Neutrophil (primary cell): Measurements from ENCODE around the gene MRPS5.

Source experiments
- H3K27ac ChIP-seq: fragments of 200-600 bp; sonication (generic); 2 replicates; pipeline ENCODE4 v1.5.1; 2016; ENCODE audit warnings: mild to moderate bottlenecking, moderate library complexity
- H3K27me3 ChIP-seq: fragments of 200-600 bp; sonication (generic); 2 replicates; pipeline ENCODE4 v1.6.0; 2016; ENCODE audit warnings: mild to moderate bottlenecking
- H3K36me3 ChIP-seq: fragments of 200-600 bp; sonication (generic); 2 replicates; pipeline ENCODE4 v1.5.1; 2017
- H3K4me1 ChIP-seq, 2 experiments: fragments of 200-600 bp in 1 of 2; sonication (generic) in 1 of 2; 1 replicate in 1 of 2; 2 replicates in 1 of 2; pipeline versions ENCODE4 v1.5.1 to v1.6.1; 2013 to 2016; ENCODE audit warnings: low read depth in 1 of 2, low read length in 1 of 2, mild to moderate bottlenecking in 1 of 2, moderate library complexity in 1 of 2; ENCODE audit not compliant: control insufficient read depth in 1 of 2, insufficient read depth in 1 of 2
- H3K4me3 ChIP-seq, 2 experiments: fragments of 200-600 bp in 1 of 2; sonication (generic) in 1 of 2; 1 replicate in 1 of 2; 2 replicates in 1 of 2; pipeline ENCODE4 v1.5.1; 2013 to 2016; ENCODE audit warnings: low read depth in 1 of 2, low read length in 1 of 2, mild to moderate bottlenecking in 1 of 2, moderate library complexity in 1 of 2
- H3K9me3 ChIP-seq: fragments of 200-600 bp; sonication (generic); 2 replicates; pipeline ENCODE4 v1.5.1; 2016
- TF ChIP-seq, protein P1 (sequence below): fragments of 200-600 bp; sonication (generic); IDR thresholded peaks from 2 replicates; pipeline ENCODE4 v1.5.1; 2016; ENCODE audit warnings: antibody characterized with exemption

MRPS5 gene

DNA sequence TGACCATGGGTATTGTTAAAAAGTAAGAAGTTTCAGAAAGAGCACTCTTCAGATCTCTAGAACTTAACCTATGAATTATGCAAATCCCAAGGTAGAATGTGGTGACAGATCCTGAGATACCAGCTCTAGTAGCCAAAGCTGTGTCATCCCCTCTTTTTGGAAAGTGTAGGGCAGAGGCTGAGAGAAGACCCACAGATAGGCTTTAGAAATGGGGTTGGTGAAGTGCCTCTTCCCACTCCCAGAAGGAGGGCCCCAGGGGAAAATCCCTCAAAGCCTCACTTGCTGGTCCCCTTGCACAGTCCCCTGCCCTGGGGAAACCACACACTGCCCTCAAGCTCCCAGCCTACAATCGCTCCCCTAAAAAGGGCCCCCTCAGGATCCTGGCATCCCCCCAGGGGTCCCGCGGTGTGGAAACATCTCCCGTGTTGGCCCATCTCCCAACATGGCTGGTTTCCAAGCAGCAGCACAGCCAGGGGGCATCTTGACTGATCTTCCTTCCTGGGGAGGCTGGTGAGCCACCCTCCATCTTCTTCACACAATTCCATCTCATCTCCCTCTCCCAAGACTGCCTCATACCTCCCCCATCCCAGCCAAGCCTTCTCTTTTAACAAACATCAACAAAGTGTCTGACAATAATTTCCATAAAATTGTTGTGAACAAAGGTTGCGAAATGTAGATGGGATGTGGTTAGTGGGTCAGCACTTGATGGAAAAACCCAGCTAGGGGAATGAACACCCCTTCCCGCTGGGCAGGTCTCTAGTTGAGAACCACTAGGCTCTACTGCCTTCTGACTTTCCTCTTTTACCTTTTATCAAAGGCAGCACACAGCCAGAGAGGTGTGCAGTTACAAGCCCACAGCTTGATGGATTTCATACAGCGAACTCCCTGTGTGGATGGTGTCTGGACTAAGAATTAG is 71.0 kb downstream of the MRPS5 start:
- TF ChIP-seq, protein P1, sequence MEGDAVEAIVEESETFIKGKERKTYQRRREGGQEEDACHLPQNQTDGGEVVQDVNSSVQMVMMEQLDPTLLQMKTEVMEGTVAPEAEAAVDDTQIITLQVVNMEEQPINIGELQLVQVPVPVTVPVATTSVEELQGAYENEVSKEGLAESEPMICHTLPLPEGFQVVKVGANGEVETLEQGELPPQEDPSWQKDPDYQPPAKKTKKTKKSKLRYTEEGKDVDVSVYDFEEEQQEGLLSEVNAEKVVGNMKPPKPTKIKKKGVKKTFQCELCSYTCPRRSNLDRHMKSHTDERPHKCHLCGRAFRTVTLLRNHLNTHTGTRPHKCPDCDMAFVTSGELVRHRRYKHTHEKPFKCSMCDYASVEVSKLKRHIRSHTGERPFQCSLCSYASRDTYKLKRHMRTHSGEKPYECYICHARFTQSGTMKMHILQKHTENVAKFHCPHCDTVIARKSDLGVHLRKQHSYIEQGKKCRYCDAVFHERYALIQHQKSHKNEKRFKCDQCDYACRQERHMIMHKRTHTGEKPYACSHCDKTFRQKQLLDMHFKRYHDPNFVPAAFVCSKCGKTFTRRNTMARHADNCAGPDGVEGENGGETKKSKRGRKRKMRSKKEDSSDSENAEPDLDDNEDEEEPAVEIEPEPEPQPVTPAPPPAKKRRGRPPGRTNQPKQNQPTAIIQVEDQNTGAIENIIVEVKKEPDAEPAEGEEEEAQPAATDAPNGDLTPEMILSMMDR = no peak
- Histone ChIP-seq H3K4me1 (no peaks in the 10 kb centered on the region), H3K36me3 (no peaks in the 10 kb centered on the region), H3K27me3 (peaks cover 18% of the 10 kb centered on the region), H3K4me3 (no peak overlapping the region), H3K27ac (no peak overlapping the region), H3K9me3 (no peaks in the 10 kb centered on the region)

DNA sequence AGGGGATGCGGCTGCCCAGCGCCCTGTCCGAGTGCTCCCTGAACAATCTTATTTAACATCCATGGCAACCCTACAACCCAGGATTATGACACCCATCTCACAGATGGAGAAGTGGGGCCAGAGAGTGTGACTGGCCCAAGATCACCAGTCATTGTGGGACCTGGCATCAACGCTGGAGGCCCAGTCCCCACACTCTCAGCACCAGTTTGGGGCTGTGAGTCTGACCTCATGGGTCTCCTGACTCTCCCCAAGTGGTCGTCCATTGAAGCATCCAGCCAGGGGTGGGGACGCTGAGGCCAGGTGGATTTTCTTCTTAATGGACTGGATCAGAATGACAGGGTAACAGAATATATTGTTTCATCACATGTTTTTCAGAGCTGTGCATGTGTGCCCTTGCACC is 71.6 kb downstream of the MRPS5 start:
- Histone ChIP-seq H3K4me3 (no peak overlapping the region), H3K27me3 (peaks cover 18% of the 10 kb centered on the region), H3K4me1 (no peaks in the 10 kb centered on the region), H3K9me3 (no peaks in the 10 kb centered on the region), H3K27ac (no peak overlapping the region), H3K36me3 (no peaks in the 10 kb centered on the region)
- TF ChIP-seq, protein P1 = no peak

DNA sequence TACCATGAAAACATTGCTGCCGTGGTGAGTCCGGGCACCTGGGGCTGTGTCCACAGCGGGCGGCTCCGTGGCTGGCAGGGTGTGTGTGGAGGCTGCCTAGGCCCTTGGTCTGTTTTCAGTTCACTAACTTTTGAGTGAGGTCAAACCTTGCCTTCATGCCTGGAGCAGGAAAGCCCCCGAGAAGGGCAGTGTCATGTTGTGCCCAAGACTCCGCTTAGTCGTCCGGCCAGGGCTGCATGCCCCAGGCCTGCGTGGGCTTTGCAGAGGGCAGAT is 72.0 kb downstream of the MRPS5 start:
- H3K4me1 ChIP-seq = no peaks in the 10 kb centered on the region

DNA sequence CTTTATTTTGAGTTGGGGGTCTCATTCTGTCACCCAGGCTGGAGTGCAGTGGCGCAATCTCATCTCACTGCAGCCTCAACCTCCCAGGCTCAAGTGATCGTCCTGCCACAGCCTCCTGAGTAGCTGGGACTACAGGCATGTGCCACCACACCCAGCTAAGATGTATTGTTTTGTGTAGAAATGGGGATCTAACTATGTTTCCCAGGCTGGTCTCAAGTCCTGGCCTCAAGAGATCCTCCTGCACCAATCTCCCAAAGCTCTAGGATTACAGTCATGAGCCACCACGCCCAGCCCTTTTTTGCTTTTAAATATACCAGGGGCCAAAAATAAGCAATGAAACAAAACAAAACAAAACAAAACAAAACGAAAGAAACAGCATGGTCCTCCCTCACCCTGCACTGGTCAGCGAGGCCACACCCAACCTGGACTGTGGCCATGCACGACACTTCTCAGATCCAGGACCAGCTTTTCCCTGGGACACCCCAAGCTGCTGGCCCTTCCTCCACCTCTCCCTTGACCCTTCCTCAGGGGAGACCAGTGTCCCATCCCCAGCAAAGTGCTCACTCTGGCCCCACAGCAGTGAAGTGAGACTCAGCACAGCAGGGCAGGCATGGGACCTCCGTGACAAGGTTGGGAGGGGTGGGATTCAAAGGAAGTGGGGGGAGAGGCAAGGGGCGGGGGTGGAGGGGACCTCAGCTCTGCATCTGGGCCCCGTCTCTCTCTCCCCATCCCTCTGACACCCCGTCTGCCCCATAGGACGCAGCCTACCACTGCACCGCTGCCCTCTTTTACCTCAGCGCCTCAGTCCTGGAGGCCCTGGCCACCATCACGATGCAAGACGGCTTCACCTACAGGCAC is 72.6 kb downstream of the MRPS5 start:
- Histone ChIP-seq H3K9me3 (no peaks in the 10 kb centered on the region), H3K4me3 (no peak overlapping the region), H3K27me3 (peaks cover 20% of the 10 kb centered on the region), H3K36me3 (no peaks in the 10 kb centered on the region), H3K27ac (no peak overlapping the region), H3K4me1 (no peaks in the 10 kb centered on the region)
- TF ChIP-seq, protein P1 = no peak

More for the DNA sequence above, 72.0 kb downstream of the MRPS5 start:
- H3K27ac ChIP-seq = no peak overlapping the region
- H3K36me3 ChIP-seq = no peaks in the 10 kb centered on the region
- H3K27me3 ChIP-seq = peaks cover 20% of the 10 kb centered on the region
- H3K4me3 ChIP-seq = no peak overlapping the region
- TF ChIP-seq, protein P1 = no peak
- no peaks in the 10 kb centered on the region for H3K9me3 ChIP-seq

DNA sequence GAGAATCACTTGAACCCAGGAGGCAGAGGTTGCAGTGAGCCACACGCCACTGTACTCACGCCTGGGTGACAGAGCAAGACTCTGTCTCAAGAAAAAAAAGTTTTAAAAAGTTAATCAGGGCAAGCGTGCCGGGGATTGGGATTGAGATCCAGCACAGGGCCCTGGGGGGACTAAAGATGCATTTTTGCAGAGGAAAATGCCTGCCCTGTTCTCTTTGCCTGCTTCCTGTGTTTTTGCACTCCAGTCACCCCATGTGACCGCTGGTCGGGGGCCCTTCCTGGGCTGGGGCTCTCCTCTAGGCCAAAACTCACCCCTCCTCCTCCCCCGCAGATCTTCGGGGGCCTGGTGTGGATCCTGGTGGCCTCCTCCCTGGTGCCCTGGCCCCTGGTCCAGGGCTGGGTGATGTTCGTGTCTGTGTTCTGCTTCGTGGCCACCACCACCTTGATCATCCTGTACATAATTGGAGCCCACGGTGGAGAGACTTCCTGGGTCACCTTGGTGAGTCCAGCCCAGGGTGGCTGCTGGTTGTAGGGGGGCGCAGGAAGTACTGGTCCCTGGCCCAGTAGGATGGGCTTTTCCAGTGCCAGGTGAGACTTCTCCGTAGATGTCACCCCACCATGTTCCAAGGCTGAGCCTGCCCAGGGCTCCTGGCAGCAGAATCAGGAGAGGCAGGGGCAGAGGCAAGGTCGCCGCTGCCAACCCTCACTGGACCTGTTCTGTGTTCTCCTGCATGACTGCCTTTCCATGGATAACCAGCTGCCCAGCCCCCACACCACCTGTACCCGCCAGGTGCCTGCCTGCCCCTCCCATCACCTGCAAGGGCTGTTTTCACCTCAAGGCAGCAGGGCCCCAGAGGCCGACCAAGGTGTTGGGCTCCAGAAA is 73.7 kb downstream of the MRPS5 start:
- no peaks in the 10 kb centered on the region for H3K4me1 ChIP-seq
- H3K36me3 ChIP-seq = no peaks in the 10 kb centered on the region
- peaks cover 26% of the 10 kb centered on the region for H3K27me3 ChIP-seq
- no peak overlapping the region for H3K4me3 ChIP-seq
- no peaks in the 10 kb centered on the region for H3K9me3 ChIP-seq
- TF ChIP-seq, protein P1 = no peak
- no peak overlapping the region for H3K27ac ChIP-seq
